GM12875 (cell line): Measurements from ENCODE around the gene RPTOR.

ENCODE experiments used
- H3K4me3 ChIP-seq: one replicate; pipeline ENCODE4 v1.5.1; 2011; ENCODE audit warnings: low read depth, low read length, control low read depth
- TF ChIP-seq, protein P1 (sequence below): IDR thresholded peaks from 2 replicates; pipeline ENCODE4 v1.5.1; 2011; ENCODE audit warnings: low read depth, mild to moderate bottlenecking, control low read depth, inconsistent platforms, low read length, moderate library complexity, borderline replicate concordance; ENCODE audit not compliant: insufficient read depth

Gene RPTOR

DNA sequence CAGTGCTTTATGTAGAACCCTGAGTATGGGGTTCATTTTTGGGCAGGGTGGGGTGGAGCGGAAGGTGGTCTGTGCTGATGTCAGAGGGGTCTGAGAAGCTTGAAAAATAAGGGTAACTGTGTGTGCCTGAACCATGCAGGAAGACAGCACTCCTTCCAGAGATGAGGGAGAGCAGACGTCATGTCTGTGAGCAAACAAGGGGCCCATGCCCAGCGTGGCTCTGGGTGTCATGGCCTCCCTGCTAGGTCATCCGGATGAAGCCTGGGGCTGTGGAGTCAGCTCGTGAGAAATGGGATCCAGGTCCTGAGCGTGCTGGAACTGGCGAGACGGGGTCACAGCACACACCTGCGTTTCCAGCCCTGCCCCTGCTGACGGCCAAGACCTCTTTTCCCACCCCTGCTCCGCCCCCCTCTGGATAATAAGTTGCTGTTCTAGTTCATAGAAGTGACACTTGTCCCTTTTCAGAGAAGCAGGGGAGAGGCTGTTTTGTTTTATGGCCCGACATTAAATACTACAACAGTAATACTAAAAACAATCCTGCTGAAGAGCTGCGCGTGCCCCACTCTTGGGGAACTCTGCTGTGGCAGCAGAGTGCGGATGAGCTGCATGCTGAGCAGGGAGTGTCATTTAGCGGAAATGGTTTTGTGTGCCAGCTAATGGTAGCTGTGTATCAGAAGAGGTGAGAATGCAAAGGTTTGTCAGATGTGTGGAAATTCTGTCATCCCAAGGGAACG lies 92.6 kb downstream of the RPTOR start:
- H3K4me3 ChIP-seq: no peak overlapping the region
- TF ChIP-seq, protein P1, sequence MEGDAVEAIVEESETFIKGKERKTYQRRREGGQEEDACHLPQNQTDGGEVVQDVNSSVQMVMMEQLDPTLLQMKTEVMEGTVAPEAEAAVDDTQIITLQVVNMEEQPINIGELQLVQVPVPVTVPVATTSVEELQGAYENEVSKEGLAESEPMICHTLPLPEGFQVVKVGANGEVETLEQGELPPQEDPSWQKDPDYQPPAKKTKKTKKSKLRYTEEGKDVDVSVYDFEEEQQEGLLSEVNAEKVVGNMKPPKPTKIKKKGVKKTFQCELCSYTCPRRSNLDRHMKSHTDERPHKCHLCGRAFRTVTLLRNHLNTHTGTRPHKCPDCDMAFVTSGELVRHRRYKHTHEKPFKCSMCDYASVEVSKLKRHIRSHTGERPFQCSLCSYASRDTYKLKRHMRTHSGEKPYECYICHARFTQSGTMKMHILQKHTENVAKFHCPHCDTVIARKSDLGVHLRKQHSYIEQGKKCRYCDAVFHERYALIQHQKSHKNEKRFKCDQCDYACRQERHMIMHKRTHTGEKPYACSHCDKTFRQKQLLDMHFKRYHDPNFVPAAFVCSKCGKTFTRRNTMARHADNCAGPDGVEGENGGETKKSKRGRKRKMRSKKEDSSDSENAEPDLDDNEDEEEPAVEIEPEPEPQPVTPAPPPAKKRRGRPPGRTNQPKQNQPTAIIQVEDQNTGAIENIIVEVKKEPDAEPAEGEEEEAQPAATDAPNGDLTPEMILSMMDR: no peak

DNA sequence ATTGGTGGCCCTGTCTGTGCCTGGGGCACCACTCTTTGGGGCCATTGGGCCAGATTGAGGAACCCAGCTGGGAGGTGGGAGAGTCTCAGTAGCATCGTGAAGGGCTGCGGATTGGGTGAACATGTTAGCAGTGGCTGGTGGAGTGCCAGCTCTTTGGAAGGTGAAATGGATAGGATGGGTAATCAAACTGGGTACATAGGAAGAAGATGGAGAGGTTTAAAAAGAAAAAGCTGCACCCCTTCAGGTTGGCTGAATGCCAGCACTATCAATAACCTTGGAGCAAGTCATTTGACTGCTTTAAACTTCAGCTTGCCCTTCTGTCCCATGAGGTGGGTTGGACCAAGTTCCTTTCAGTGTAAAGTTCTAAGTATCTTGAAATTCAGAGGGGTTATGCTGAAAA lies 95.0 kb downstream of the RPTOR start:
- TF ChIP-seq, protein P1: no peak
- H3K4me3 ChIP-seq: no peak overlapping the region

DNA sequence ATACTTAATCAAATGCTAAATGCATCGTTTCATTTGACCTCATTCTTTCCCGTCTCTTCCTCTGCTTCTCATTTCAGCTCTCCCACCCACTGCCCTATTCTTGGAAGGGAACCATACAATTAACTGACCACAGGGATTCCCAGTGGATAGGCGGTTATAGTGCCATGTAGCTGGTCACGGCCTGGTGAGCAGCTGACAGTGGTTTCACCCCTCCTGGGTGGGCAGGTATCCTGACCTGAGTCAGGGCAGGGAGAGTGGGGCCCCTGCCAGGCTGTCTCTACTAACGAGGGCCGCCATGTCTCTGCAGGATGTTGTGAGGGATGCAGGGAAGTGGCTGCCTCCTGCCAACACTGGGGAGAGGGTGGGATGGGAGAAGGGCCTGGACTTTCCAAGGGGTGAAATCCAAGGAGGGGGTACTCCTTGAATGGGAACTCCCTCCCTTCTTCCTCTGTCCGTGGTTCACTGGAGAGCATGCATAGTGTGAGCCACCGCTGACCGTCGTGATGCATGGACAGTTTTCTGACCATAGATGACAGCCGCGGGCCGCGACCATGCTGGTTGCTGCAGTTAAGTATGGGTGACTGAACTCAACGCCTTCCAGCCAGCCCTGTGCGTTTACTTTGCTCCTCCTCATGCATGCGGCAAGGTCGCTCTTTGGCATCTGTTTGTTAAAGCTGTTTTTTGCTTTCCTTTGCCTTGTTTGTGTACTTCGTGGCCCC lies 95.9 kb downstream of the RPTOR start:
- TF ChIP-seq, protein P1: no peak

DNA sequence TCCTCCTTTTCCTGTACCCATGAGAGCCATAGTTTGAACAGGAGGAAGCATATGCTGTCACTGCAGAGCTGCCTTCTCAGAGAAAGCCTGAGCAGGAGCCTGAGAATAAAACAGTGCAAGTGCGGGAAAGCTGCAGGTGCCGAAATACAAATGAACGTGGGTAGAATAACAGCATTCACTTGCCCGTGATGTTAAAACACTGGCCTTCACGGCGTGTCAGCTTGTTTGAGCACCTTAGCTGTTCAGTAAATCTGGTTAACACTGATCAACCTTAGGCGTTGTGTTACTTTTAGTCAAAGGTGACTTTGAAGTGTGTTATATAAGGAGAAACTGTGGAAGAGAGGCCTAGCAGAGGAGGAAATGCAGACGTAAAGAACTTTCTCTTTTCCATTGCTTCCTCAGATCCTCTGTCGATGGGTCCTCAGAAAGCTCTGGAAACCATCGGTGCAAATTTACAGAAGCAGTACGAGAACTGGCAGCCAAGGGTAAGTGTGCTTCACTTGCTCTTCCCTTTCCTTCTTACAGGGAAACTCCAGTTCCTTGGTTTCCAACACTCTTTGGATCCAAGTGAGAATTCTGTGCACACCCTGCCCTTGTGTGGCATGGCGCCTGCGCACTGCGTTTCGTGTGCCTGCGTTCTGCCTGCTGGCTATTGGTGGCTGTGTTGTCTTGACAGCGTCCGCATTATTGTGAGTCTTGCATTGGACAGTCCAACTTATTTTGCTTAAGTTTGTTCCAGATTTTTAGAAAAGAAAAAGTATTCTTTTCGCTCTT lies 98.9 kb downstream of the RPTOR start:
- H3K4me3 ChIP-seq: no peak overlapping the region
- TF ChIP-seq, protein P1: no peak

More for the DNA sequence above, 95.9 kb downstream of the RPTOR start:
- no peak overlapping the region for H3K4me3 ChIP-seq

DNA sequence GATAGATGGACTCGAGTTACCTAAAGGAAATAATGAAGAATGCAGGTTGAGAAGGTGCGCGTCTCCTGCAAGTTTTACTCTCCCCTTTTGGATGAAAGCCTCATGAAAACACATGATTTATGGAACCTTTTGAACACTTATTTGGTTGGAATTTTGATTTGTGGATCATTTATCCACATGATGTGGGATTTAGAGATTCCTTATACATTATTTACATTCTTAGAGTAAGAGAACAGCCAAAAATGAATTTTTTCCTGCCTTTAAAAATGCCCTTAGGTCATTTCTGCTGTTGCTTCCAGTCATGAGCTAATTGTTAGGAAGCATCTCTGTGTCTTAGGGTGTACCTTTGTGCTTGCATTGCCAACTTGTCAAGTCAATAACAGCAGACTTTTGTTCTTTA lies 99.9 kb downstream of the RPTOR start:
- TF ChIP-seq, protein P1: no peak
- H3K4me3 ChIP-seq: no peak overlapping the region

DNA sequence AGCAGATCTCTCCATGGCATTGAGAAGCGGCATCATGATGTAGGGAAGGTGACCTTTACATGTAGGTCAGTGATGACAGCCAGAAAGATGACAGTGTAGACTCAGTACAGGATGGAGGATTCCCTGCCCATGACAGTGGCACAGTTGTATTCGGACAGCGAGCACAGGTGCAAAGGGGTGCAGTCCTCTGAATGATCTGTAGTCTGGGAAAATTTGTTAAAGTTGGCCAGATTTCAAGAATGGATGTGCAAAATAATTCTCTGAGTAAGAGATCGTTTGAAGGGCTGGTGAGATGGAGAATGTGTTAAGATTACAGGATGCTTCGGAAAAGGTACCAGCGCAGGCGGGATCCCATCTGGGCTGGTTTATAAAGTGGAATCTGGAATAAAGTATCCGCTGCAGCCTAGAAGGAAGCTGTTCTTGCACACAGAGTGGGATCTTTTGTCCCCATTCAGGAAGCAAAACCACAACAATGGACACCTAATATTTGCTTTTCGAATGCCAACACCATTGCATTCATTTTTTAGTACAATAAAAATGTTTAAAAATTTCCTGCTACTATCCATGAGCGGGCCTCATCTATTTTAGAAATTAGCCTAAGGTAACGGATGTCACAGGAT lies 101.2 kb downstream of the RPTOR start:
- TF ChIP-seq, protein P1: no peak
- no peak overlapping the region for H3K4me3 ChIP-seq
